B cell (primary cell): Measurements from ENCODE around the gene TBC1D22A. TPM values are rescaled to one million over a fixed set of nuclear protein-coding genes. Genes with fewer than 3 reads are reported as not detected.

Experiments used
- ATAC-seq: fragments of 200-7000 bp; cut with Tn5 transposase; one replicate; pipeline ENCODE4 v1.10.0; 2021; ENCODE audit warnings: low read depth, mild to moderate bottlenecking, moderate number of reproducible peaks, moderate library complexity
- CTCF ChIA-PET: fragments of 350-600 bp; sonication (Branson Sonifier 250); formaldehyde crosslinking; loops from one replicate; lab custom pipeline; 2021; ENCODE audit warnings: antibody characterized with exemption, inconsistent platforms; lab: Charles Lee
- POLR2A ChIA-PET: fragments of 350-600 bp; sonication (Branson Sonifier 250); formaldehyde crosslinking; loops from one replicate; lab custom pipeline; 2021; ENCODE audit warnings: antibody characterized with exemption; lab: Charles Lee
- DNase-seq: peaks from one replicate; pipeline ENCODE4 v3.0.0; 2013
- H2AFZ ChIP-seq: 2 replicates; pipeline ENCODE4 v1.6.1; 2012; ENCODE audit warnings: mild to moderate bottlenecking, low read depth, low read length; ENCODE audit not compliant: insufficient read depth, poor library complexity, severe bottlenecking
- H3K27ac ChIP-seq, 2 donors: 1 replicate in 1 of 2; 2 replicates in 1 of 2; pipeline ENCODE4 v1.5.1; 2012 to 2013; ENCODE audit warnings: low read length in 2 of 2, mild to moderate bottlenecking in 2 of 2, moderate library complexity in 1 of 2
- H3K27me3 ChIP-seq, 4 experiments: fragments of 200-600 bp in 1 of 4; sonication (generic) in 1 of 4; replicated peaks in 1 of 4; 1 replicate in 2 of 4; 2 replicates in 2 of 4; pipeline versions ENCODE4 v1.6.1 to v1.7.0; 2013 to 2016; ENCODE audit warnings: low read length in 3 of 4, mild to moderate bottlenecking in 2 of 4, mixed read lengths in 1 of 4, moderate library complexity in 1 of 4; ENCODE audit not compliant: insufficient read depth in 4 of 4, control insufficient read depth in 3 of 4; ENCODE audit errors: control extremely low read depth in 1 of 4
- H3K36me3 ChIP-seq, 2 experiments: replicated peaks in 1 of 2; 1 replicate in 1 of 2; 2 replicates in 1 of 2; pipeline versions ENCODE4 v1.6.1 to v1.7.1; 2013; ENCODE audit warnings: low read length in 1 of 2; ENCODE audit not compliant: insufficient read depth in 2 of 2, control insufficient read depth in 1 of 2; ENCODE audit errors: control extremely low read depth in 1 of 2, extremely low read depth in 1 of 2
- H3K4me1 ChIP-seq, 2 donors: fragments of 200-600 bp in 1 of 2; sonication (generic) in 1 of 2; 1 replicate in 1 of 2; 2 replicates in 1 of 2; pipeline versions ENCODE4 v1.5.1 to v1.6.1; 2013 to 2017; ENCODE audit warnings: low read length in 2 of 2; ENCODE audit not compliant: control insufficient read depth in 2 of 2, insufficient read depth in 2 of 2
- H3K4me2 ChIP-seq: replicated peaks from 2 replicates; pipeline ENCODE3; 2012; ENCODE audit warnings: mild to moderate bottlenecking, low read depth, low read length; ENCODE audit not compliant: poor library complexity, severe bottlenecking
- H3K4me3 ChIP-seq, 5 experiments: fragments of 200-600 bp in 1 of 5; sonication (generic) in 1 of 5; 1 replicate in 3 of 5; 2 replicates in 2 of 5; pipeline versions ENCODE4 v1.5.1 to v1.7.0; 2011 to 2016; ENCODE audit warnings: low read length in 4 of 5, mild to moderate bottlenecking in 4 of 5, low read depth in 2 of 5, control low read depth in 1 of 5, moderate library complexity in 1 of 5; ENCODE audit not compliant: insufficient read depth in 1 of 5; ENCODE audit errors: control extremely low read depth in 1 of 5, extremely low read depth in 1 of 5
- H3K79me2 ChIP-seq: fragments of 200-600 bp; sonication (generic); one replicate; pipeline ENCODE4 v1.6.0; 2016; ENCODE audit warnings: low read length; ENCODE audit not compliant: control insufficient read depth, insufficient read depth
- H3K9ac ChIP-seq: fragments of 200-600 bp; sonication (generic); 2 replicates; pipeline ENCODE4 v1.6.1; 2017; ENCODE audit warnings: mild to moderate bottlenecking, low read length, moderate library complexity
- H3K9me3 ChIP-seq, 3 donors: one replicate each; pipeline versions ENCODE4 v1.6.1 to v1.7.1; 2013; ENCODE audit warnings: low read length in 2 of 3; ENCODE audit not compliant: control insufficient read depth in 2 of 3, insufficient read depth in 1 of 3; ENCODE audit errors: control extremely low read depth in 1 of 3
- H4K20me1 ChIP-seq: 2 replicates; pipeline ENCODE4 v1.6.0; 2012; ENCODE audit warnings: mild to moderate bottlenecking, low read length; ENCODE audit not compliant: insufficient read depth, control insufficient read depth, poor library complexity, severe bottlenecking
- H3K27ac Mint-ChIP-seq: one replicate; pipeline ENCODE4 v1.8.0; 2021; ENCODE audit warnings: mixed read lengths
- H3K27me3 Mint-ChIP-seq: one replicate; pipeline ENCODE4 v1.8.0; 2021; ENCODE audit warnings: mixed read lengths
- H3K4me1 Mint-ChIP-seq: one replicate; pipeline ENCODE4 v1.8.0; 2021; ENCODE audit warnings: mixed read lengths
- H3K4me3 Mint-ChIP-seq: one replicate; pipeline ENCODE4 v1.8.0; 2021; ENCODE audit warnings: mixed read lengths
- H3K9me3 Mint-ChIP-seq: one replicate; pipeline ENCODE4 v1.8.0; 2022; ENCODE audit warnings: mixed read lengths; ENCODE audit not compliant: insufficient read depth
- CTCF ChIP-seq: fragments of 200-600 bp; IDR thresholded peaks from one replicate; pipeline ENCODE4 v1.8.0; 2022; ENCODE audit warnings: antibody characterized with exemption, mild to moderate bottlenecking
- EZH2 ChIP-seq: IDR thresholded peaks from 2 replicates; pipeline ENCODE4 v1.6.1; 2012; ENCODE audit warnings: borderline replicate concordance, low read depth, mild to moderate bottlenecking, moderate library complexity, low read length; ENCODE audit not compliant: insufficient read depth, poor library complexity, severe bottlenecking
- WGBS: methylation state at CpG from one replicate; pipeline ENCODE4 v1.1.5; 2013; ENCODE audit warnings: missing lambda C conversion rate; ENCODE audit not compliant: insufficient coverage; 5-methylcytosine and 5-hydroxymethylcytosine counted together
- intact Hi-C: fragments of 100-400 bp; cut with micrococcal nuclease; formaldehyde crosslinking; loops from one replicate; pipeline ENCODE4 v1.10.0; 2022
- polyA plus RNA-seq: library from polyadenylated mRNA; depleted of rRNA; stranded (reverse); fragments of >200 nt; gene quantifications from 2 replicates; pipeline ENCODE4 v1.2.3, GENCODE V29; 2012
- total RNA-seq, 2 donors: library from RNA; stranded (reverse); fragments of 120-200 nt in 1 of 2; gene quantifications; 1 replicate in 1 of 2; 2 replicates in 1 of 2; pipeline versions ENCODE4 v1.2.3 to v1.2.4, GENCODE V29; 2013 to 2022

The TBC1D22A gene
- total and polyA plus RNA-seq, 2 donors (not counting 1 experiment from before 2014, with no cell fraction given), result 73.8 to 128 TPM

GRCh38 chr22:47021371-47022074 lies 259.1 kb downstream of the TBC1D22A start:
- Histone ChIP-seq H2AFZ (no peak overlapping the region), H3K79me2 (peaks cover 89% of the 10 kb centered on the region), H3K4me3 (no peak overlapping the region), H3K36me3 (peaks cover 0 to 53% of the 10 kb centered on the region in 2 experiments), H4K20me1 (peaks cover 85% of the 10 kb centered on the region), H3K4me2 (no peak overlapping the region), H3K27ac (no peak overlapping the region), H3K27me3 (no peaks in the 10 kb centered on the region), H3K9ac (no peak overlapping the region), H3K9me3 (peaks cover 0 to 46% (median 20%) of the 10 kb centered on the region in 3 donors), H3K4me1 (no peaks in the 10 kb centered on the region)
- peaks cover 2% of the 10 kb centered on the region for H3K4me1 Mint-ChIP-seq
- H3K9me3 Mint-ChIP-seq, result peaks cover 2% of the 10 kb centered on the region
- DNase-seq, result no peak
- no peak overlapping the region for H3K4me3 Mint-ChIP-seq
- no peak overlapping the region for H3K27ac Mint-ChIP-seq
- 92% methylated on average over 2 of the region's 7 CpGs for WGBS
- intact Hi-C loops, result no loop called here
- POLR2A ChIA-PET, result no interaction called here
- no peak for TF ChIP-seq CTCF
- CTCF ChIA-PET, result no interaction called here
- no peak for ATAC-seq
- H3K27me3 Mint-ChIP-seq, result no peaks in the 10 kb centered on the region

DNA sequence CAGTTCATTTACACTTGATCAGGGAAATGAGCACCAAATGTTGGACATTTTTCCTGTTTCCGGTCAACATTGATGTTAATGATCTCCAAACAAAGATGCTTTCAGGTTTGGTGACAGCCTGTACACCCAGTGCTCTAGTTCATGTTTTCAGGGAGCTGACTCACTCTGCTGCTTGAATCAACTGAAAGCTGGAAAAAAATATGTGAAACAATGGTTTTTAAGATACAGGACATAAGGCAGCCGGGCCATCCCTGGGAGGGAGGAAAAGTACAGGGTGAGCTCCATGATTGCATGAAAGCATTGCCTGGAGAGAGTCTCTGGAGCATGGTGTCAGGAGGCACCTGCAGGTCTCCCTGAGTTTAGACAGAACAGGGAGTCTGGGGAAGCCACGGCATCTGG lies 259.6 kb downstream of the TBC1D22A start:
- ChIA-PET POLR2A (no interaction called here), CTCF (no interaction called here)
- Histone ChIP-seq H3K27me3 (no peaks in the 10 kb centered on the region), H3K9me3 (peaks cover 0 to 46% (median 20%) of the 10 kb centered on the region in 3 donors), H3K4me2 (no peak overlapping the region), H3K27ac (no peak overlapping the region), H3K4me1 (no peaks in the 10 kb centered on the region), H3K36me3 (peaks cover 0 to 49% of the 10 kb centered on the region in 2 experiments), H2AFZ (no peak overlapping the region), H4K20me1 (peaks cover 84% of the 10 kb centered on the region), H3K4me3 (no peak overlapping the region), H3K79me2 (peaks cover 88% of the 10 kb centered on the region), H3K9ac (no peak overlapping the region)
- Mint-ChIP-seq H3K4me3 (no peak overlapping the region), H3K9me3 (peaks cover 2% of the 10 kb centered on the region), H3K4me1 (peaks cover 2% of the 10 kb centered on the region), H3K27me3 (no peaks in the 10 kb centered on the region), H3K27ac (no peak overlapping the region)
- intact Hi-C loops, result no loop called here
- TF ChIP-seq EZH2 (no peak), CTCF (no peak)
- ATAC-seq (no peak), DNase-seq (no peak)
- WGBS, result 100% methylated on average over 3 of the region's 3 CpGs
